Inferior parietal cortex (tissue), 1 donor: ENCODE data around the gene WDR7.

Experiments
- DNase-seq: peaks from one replicate; pipeline ENCODE4 v3.0.0-alpha.2; 2016; ENCODE audit errors: extremely low spot score

The WDR7 gene

DNA sequence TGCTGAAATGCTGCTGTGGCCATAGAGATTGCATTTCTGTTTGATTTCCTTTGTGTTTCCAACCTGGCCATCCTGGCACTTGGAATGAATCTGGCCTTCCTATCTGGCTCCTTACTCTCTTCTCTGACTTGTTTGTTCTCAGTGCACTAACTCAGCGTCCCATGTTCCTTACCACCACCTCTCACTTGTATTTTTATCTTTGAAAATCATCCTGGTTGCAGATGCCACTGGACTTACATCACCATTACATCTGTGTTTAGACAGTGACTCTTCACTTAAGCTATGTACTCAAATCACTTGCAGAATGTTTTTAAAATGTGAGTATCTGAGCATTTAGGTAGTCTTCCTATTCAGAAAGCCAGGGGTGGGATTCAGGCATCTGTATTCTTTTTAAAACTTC lies 239.5 kb downstream of the WDR7 start:
- DNase-seq = no peak

- DNase-seq = no peak
Measured at GRCh38 chr18:56891116-56891515, 240.0 kb downstream of the WDR7 start.

- DNase-seq = no peak
Measured at GRCh38 chr18:56891870-56892269, 240.7 kb downstream of the WDR7 start.

- no peak for DNase-seq
Measured at GRCh38 chr18:56897122-56897521, 246.0 kb downstream of the WDR7 start.

- DNase-seq = no peak
Measured at GRCh38 chr18:56899660-56900059, 248.5 kb downstream of the WDR7 start.

DNA sequence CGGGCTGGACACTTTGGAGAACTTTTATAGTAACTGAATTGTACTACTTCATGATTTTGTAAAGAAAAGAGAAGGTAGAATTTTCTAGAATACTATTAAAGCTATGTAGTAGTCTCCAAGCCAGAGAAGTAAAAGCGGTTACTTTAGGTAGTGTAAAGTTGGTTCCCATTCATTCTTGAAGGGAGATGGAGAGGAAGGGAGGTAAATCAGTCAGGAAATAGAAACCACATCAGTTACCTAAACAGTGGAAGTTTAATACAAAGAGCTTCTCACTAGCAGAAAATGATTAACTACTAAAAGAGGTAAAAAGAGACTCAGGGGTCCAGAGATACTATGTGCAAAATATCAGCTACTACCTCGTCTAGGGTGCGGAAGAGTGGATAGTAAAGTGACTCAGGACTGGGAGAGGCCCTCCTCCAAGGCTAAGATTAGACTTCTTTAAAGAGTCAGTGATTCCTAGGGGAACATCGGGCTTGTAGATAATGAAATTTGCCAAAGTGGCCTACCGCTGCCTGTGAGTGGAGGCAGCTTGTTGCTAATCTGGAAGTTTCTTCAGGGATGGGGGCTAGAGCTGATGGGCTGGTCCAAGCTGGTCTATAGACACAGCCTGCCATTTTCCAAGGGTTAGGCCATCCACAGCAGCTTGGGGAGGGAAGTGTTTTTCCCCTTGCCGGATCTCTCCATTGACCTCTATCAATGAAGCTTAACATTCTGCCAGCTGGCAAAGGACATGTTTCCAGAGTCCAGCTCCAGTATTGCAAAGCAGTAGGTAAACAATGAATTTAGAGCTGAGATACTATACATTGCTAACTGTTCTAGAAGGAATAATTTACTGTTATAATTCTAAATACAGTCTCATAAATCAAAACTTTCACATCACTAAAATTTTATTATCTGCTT lies 249.3 kb downstream of the WDR7 start:
- no peak for DNase-seq

GRCh38 chr18:56901919-56902318 lies 250.8 kb downstream of the WDR7 start:
- no peak for DNase-seq

- no peak for DNase-seq
Measured at GRCh38 chr18:56902653-56903052, 251.5 kb downstream of the WDR7 start.

DNA sequence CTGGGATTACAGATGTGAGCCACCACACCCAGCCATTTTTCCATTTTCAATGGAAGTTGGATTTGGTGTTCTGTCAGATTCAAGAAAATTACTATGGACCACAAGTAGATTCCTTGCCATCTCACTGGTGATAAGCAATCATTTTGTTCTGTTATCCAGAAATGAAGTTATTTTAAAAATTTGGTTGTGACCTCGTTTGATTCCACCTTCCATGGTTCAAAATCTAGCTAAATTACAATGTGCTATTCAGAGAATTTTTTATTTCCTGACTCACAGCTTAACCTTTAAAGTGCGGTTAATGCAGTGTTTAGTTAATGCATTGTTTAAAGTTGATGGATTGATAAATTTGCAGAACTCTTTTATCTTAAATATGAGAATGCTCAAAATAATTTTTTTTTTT lies 252.5 kb downstream of the WDR7 start:
- DNase-seq = no peak

- DNase-seq = no peak
Measured at GRCh38 chr18:56907771-56908170, 256.6 kb downstream of the WDR7 start.

- no peak for DNase-seq
Measured at GRCh38 chr18:56910237-56910636, 259.1 kb downstream of the WDR7 start.

DNA sequence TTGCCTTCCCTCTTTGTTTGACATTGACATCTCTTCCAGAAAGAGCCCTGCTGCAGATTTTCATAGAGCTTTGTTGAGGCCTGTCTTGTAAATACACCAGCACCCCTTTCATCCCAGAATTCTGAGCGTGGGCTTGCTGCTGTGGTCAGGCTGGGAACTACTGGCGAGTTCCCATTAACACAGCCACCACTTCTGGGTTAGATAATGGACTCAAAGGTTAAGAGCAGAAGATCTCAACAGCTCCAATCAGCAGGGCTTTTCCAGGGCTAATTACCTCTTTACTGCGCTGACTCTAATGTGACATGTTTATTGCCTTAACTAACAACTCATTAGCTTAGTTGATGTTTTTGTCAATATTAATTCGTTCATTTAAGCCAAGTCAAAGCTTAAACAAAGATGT lies 259.8 kb downstream of the WDR7 start:
- DNase-seq = no peak

DNA sequence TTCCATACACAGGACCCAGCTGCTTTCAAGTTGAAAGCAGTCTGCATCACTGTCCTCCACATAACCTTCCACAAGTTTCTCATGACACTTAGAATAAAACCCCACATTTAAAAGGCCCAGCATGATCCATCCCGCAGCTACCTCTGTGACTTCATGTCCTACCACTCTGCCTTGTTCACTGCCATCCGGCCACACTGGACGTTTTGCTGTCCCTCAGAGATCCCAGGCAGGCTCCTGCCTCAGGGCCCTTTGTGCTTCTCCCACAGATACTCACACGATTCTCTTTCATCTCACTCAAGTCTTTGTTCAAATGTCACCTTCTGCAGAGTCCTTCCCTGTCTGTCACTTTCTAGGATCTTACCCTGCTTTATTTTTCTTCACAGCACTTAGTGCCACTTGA lies 262.8 kb downstream of the WDR7 start:
- DNase-seq = no peak

DNA sequence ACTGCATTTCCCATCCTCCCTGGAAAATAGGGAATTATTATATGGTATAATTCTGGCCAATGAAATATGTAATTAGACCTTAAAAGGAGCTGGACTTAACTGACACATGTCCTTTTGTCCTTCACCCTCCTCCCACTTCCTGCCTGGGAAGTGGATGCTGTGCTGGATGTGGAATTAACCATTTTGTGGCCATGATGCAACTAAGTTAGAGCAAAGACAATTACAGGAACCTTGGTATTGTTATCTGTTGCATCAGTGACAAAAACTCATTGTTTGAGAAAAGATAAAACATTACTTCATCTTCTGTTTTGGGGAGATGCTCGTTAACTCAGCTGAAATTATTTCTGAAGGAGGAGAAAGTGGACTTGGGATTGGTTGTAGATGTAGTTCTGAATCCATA lies 268.0 kb downstream of the WDR7 start:
- DNase-seq = no peak

GRCh38 chr18:56921896-56922480 lies 270.8 kb downstream of the WDR7 start:
- DNase-seq = no peak

DNA sequence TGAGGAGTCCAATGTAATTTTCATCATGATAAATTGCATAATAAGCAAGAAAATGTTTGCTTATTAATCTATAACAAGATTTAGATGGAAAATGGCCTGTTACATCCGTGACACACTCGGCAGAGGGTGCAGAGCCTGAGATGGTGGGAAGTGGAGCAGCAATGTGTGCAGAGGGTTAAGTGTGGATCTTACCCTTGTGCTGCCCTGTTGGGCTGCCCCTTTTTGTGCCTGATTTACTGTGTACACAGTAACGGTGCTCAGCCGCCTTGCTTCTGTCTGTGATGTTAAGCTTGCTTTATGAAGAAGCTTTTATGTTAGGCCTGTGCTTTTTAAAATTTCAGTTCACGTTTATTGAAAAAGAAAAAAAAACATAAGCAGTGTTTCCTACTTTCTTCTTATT lies 275.6 kb downstream of the WDR7 start:
- DNase-seq = no peak

DNA sequence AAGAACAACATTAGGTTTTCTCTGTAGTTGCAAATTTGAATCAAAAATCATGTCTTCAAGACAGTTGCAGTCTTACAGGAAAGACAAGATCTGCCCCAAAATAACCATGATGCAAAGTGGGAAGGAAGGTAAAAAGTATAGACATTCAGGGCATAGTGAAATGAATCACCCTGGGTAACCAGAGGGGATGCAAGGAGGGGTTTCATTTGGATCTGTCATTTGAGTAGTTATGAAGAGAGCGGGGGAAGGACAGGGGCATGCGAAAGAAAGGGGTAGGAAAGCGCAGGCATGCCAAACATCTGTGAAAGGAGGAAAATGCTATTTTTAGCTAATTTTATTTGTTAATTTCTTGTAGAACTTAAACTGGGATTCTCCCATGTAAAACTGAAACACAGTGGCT lies 276.6 kb downstream of the WDR7 start:
- DNase-seq = no peak

- no peak for DNase-seq
Measured at GRCh38 chr18:56929886-56930285, 278.7 kb downstream of the WDR7 start.

DNA sequence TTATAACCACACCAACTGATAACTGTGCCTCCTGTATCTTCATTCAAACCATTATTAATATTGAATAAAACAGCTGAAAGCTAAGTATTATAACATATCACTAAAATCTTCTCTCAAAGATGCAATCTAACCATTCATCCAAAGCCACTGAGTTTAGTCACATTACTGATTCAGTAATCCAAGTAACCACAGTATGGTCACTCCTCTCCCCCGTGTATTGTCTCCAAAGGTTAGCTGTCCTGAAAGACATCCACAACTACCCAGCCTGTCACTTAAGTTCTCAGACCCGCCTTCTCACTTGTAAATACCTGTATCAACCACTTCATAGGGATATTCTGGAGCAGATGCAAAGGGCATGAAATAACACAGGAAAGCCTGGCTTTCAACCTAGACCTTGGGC lies 282.3 kb downstream of the WDR7 start:
- no peak for DNase-seq

DNA sequence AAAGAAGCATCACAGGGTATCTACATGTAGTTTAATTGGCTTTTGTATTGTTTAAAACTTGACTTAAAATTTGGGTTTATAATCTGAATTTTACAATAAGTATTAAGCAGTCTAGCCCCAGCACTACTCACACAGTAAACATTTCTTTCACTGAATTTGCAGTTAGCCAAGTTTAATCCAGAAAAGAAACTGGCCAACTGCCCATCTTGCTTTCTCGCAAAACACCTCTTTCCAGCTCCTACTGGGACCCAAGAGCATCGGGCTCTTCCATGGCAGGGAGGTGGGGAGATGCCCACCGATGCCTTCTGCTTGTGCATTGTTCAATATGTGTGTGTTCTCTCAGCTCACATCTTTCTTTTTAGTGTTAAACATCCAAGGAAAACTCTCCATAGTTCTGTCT lies 283.0 kb downstream of the WDR7 start:
- no peak for DNase-seq

DNA sequence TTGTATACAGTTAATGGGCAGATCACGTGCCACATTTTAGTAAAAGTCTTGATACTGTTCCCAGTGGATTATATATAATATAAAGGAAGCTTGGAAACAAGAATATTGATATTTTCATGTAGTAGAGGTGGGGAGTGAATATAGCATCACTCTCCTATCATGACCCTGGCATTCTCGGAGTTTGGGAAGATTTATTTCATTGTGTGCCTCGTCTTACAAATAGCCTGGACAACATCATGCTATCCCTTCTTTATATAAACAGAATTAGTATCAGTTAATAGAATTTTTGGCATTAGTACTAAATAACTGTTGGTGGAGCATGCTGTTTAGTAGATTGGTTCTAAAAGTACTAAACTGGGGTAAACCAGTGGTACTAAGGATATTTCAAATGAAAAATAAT lies 283.7 kb downstream of the WDR7 start:
- DNase-seq = no peak

DNA sequence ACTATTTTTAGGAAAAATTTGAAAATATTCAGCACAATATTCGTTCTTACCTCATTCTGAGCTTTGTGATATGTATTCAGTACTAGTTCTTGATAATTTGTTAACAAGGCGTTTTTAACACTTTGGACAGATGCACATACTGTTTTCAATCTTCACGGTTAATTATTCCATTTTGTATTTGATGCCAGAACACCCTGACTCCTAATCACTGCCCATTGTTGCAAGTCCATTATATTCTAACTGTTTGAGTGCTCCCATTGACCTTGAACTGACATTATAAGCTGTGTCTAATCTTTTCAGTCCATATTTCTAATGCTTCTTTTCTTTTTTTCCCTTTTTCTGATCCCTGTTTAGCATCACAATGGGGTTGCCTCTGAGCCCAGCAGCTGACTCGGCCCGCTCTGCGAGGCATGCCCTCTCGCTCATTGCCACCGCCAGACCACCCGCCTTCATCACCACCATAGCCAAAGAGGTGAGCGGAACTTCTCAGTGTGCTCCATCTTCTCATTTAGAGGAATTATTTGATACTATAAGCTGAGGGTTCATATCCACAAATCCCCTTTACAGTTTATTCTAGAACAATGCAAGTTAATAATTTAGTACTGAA lies 284.4 kb downstream of the WDR7 start:
- no peak for DNase-seq

GRCh38 chr18:56936457-56936856 lies 285.3 kb downstream of the WDR7 start:
- DNase-seq = no peak
